Vagina (tissue), 2 donors: Measurements from ENCODE around the gene HOXB9. TPM values are rescaled to one million over a fixed set of nuclear protein-coding genes. Genes with fewer than 3 reads are reported as not detected.
A peak's percentile ranks its signal among the peaks of the same experiment; 100 is the strongest.

Experiments
- DNase-seq, 2 donors: peaks; one replicate each; pipeline ENCODE4 v3.0.0-alpha.2; 2017; ENCODE audit errors: extremely low spot score in 2 of 2
- H3K27ac ChIP-seq: fragments of 200-600 bp; sonication (generic); one replicate; pipeline ENCODE4 v1.5.1; 2019
- H3K27me3 ChIP-seq: fragments of 200-600 bp; sonication (generic); one replicate; pipeline ENCODE4 v1.5.1; 2019
- H3K36me3 ChIP-seq, 2 donors: fragments of 200-600 bp; sonication (generic); one replicate each; pipeline ENCODE4 v1.5.1; 2017 to 2019
- H3K4me1 ChIP-seq: fragments of 200-600 bp; sonication (generic); one replicate; pipeline ENCODE4 v1.5.1; 2019
- H3K4me3 ChIP-seq, 2 donors: fragments of 200-600 bp; sonication (generic); 1 replicate in 1 of 2; 2 replicates in 1 of 2; pipeline ENCODE4 v1.5.1; 2016 to 2019
- H3K9me3 ChIP-seq: fragments of 200-600 bp; sonication (generic); one replicate; pipeline ENCODE4 v1.5.1; 2019
- CTCF ChIP-seq, 3 experiments: fragments of 450-650 bp in 2 of 3; fragments of 200-600 bp in 1 of 3; sonication (generic) in 1 of 3; IDR thresholded peaks; one replicate each; pipeline ENCODE4 v1.5.1; 2017 to 2019; ENCODE audit warnings: antibody characterized with exemption in 3 of 3, mild to moderate bottlenecking in 2 of 3, moderate library complexity in 2 of 3
- POLR2A ChIP-seq, 2 donors: fragments of 450-650 bp; IDR thresholded peaks; one replicate each; pipeline ENCODE4 v1.6.1; 2017; ENCODE audit warnings: antibody characterized with exemption in 2 of 2, mild to moderate bottlenecking in 2 of 2, moderate library complexity in 2 of 2
- POLR2AphosphoS5 ChIP-seq, 2 donors: sonication (generic); formaldehyde crosslinking; IDR thresholded peaks; one replicate each; pipeline ENCODE4 v1.9.0; 2017; ENCODE audit warnings: antibody characterized with exemption in 2 of 2, mild to moderate bottlenecking in 2 of 2, low read depth in 1 of 2; ENCODE audit not compliant: insufficient read depth in 1 of 2
- intact Hi-C: fragments of 100-400 bp; cut with DNase I; formaldehyde crosslinking; loops from one replicate; pipeline ENCODE4 v1.15.1; 2023
- total RNA-seq: library from RNA; depleted of rRNA; stranded (reverse); fragments of >200 nt; gene quantifications from one replicate; pipeline ENCODE4 v1.2.3, GENCODE V29; 2016

The HOXB9 gene
- total RNA-seq, 1 donor from 2014 or later, result not detected

- H3K27me3 ChIP-seq, result no peaks in the 10 kb centered on the region
Observed at GRCh38 chr17:48605991-48606891, 19.9 kb downstream of the HOXB9 start.

GRCh38 chr17:48605409-48605919 lies 20.7 kb downstream of the HOXB9 start:
- H3K27me3 ChIP-seq, result no peaks in the 10 kb centered on the region
- intact Hi-C loops, result no loop called here
- no peaks in the 10 kb centered on the region for H3K36me3 ChIP-seq
- H3K4me3 ChIP-seq, result peak overlapping the region in 1 of 2 donors; percentile 39
- peaks cover 18% of the 10 kb centered on the region for H3K4me1 ChIP-seq
- no peak for TF ChIP-seq POLR2AphosphoS5 (IDR thresholded peaks at IDR 0.05; ENCODE audit: insufficient read depth in 1 of 2, low read depth in 1 of 2)
- no peak for TF ChIP-seq POLR2A (IDR thresholded peaks at IDR 0.05)
- TF ChIP-seq CTCF (IDR thresholded peaks at IDR 0.05), result no peak
- DNase-seq, result no peak
- no peak overlapping the region for H3K27ac ChIP-seq
- H3K9me3 ChIP-seq, result no peaks in the 10 kb centered on the region

More at GRCh38 chr17:48605991-48606891, 19.9 kb downstream of the HOXB9 start:
- H3K27ac ChIP-seq, result no peak overlapping the region
- no peaks in the 10 kb centered on the region for H3K36me3 ChIP-seq
- H3K9me3 ChIP-seq, result no peaks in the 10 kb centered on the region
- intact Hi-C loops, result no loop called here
- H3K4me1 ChIP-seq, result peaks cover 26% of the 10 kb centered on the region
- DNase-seq, result no peak
- TF ChIP-seq CTCF (IDR thresholded peaks at IDR 0.05), result no peak
- no peak for TF ChIP-seq POLR2A (IDR thresholded peaks at IDR 0.05)
- no peak for TF ChIP-seq POLR2AphosphoS5 (IDR thresholded peaks at IDR 0.05; ENCODE audit: insufficient read depth in 1 of 2, low read depth in 1 of 2)
- no peak overlapping the region for H3K4me3 ChIP-seq

GRCh38 chr17:48604770-48605329 lies 21.3 kb downstream of the HOXB9 start, which contains the start of gene HOXB6:
TSS of gene HOXB6 (minus strand) at chr17:48604986. CDS start at chr17:48598150, 6,836 bp downstream.
- intact Hi-C loops, result no loop called here
- DNase-seq, result no peak
- H3K27ac ChIP-seq, result peak within 1 kb of the TSS; percentile 67
- H3K36me3 ChIP-seq, result no peaks in the 10 kb centered on the region
- H3K27me3 ChIP-seq, result no peaks in the 10 kb centered on the region
- peak within 1 kb of the TSS; percentile 39 to 41 for H3K4me3 ChIP-seq
- no peaks in the 10 kb centered on the region for H3K9me3 ChIP-seq
- TF ChIP-seq POLR2A (IDR thresholded peaks at IDR 0.05) (no peak), POLR2AphosphoS5 (IDR thresholded peaks at IDR 0.05; ENCODE audit: insufficient read depth in 1 of 2, low read depth in 1 of 2) (no peak), CTCF (IDR thresholded peaks at IDR 0.05) (no peak)
- peaks cover 13% of the 10 kb centered on the region for H3K4me1 ChIP-seq

GRCh38 chr17:48603959-48604769 lies 22.0 kb downstream of the HOXB9 start:
- Histone ChIP-seq H3K27ac (peak overlapping the region; percentile 67), H3K36me3 (no peaks in the 10 kb centered on the region), H3K4me3 (peak overlapping the region; percentile 39 to 41), H3K9me3 (no peaks in the 10 kb centered on the region), H3K4me1 (peaks cover 13% of the 10 kb centered on the region), H3K27me3 (no peaks in the 10 kb centered on the region)
- TF ChIP-seq POLR2AphosphoS5 (IDR thresholded peaks at IDR 0.05; ENCODE audit: insufficient read depth in 1 of 2, low read depth in 1 of 2) (no peak), CTCF (IDR thresholded peaks at IDR 0.05) (no peak), POLR2A (IDR thresholded peaks at IDR 0.05) (no peak)
- intact Hi-C loops, result no loop called here
- no peak for DNase-seq
